Thyroid gland (tissue), 4 donors: ENCODE data around the gene C1orf210. TPM values are rescaled to one million over a fixed set of nuclear protein-coding genes. Genes with fewer than 3 reads are reported as not detected.

Experiments
- DNase-seq, 2 donors: peaks; one replicate each; pipeline ENCODE4 v3.0.0-alpha.2; 2019
- H3K27ac ChIP-seq, 3 donors: fragments of 200-600 bp; sonication (generic); 1 replicate in 2 of 3; 2 replicates in 1 of 3; pipeline ENCODE4 v1.5.1; 2016 to 2019; ENCODE audit warnings: mild to moderate bottlenecking in 1 of 3, moderate library complexity in 1 of 3
- H3K27me3 ChIP-seq: fragments of 200-600 bp; sonication (generic); one replicate; pipeline ENCODE4 v1.5.1; 2019
- H3K36me3 ChIP-seq, 2 donors: fragments of 200-600 bp; sonication (generic); one replicate each; pipeline ENCODE4 v1.5.1; 2016 to 2019
- H3K4me1 ChIP-seq, 2 donors: fragments of 200-600 bp; sonication (generic); one replicate each; pipeline ENCODE4 v1.5.1; 2017 to 2019
- H3K4me3 ChIP-seq, 3 donors: fragments of 200-600 bp; sonication (generic); replicated peaks in 1 of 3; 1 replicate in 2 of 3; 2 replicates in 1 of 3; pipeline ENCODE4 v1.5.1; 2016; ENCODE audit warnings: mild to moderate bottlenecking in 1 of 3
- H3K9me3 ChIP-seq: fragments of 200-600 bp; sonication (generic); one replicate; pipeline ENCODE4 v1.5.1; 2017
- CTCF ChIP-seq, 6 experiments: fragments of 200-600 bp in 3 of 6; fragments of 450-650 bp in 3 of 6; sonication (generic) in 3 of 6; IDR thresholded peaks; one replicate each; pipeline ENCODE4 v1.5.1; 2016 to 2019; ENCODE audit warnings: antibody characterized with exemption in 6 of 6, mild to moderate bottlenecking in 2 of 6, inconsistent platforms in 1 of 6, moderate library complexity in 1 of 6
- POLR2A ChIP-seq, 2 donors: fragments of 450-650 bp; IDR thresholded peaks; one replicate each; pipeline ENCODE4 v1.6.1; 2017; ENCODE audit warnings: antibody characterized with exemption in 2 of 2, mild to moderate bottlenecking in 2 of 2, moderate library complexity in 1 of 2
- WGBS, 2 donors: methylation state at CpG; one replicate each; pipeline ENCODE4 v1.1.5; 2017; 5-methylcytosine and 5-hydroxymethylcytosine counted together
- intact Hi-C: fragments of 100-400 bp; cut with DNase I; formaldehyde crosslinking; loops from one replicate; pipeline ENCODE4 v1.15.1; 2023
- total RNA-seq, 4 donors: library from RNA; depleted of rRNA; stranded (reverse); fragments of >200 nt; gene quantifications; one replicate each; pipeline ENCODE4 v1.2.3, GENCODE V29; 2016

C1orf210 gene
- total RNA-seq, 4 donors from 2014 or later, result 22.7 to 49.7 (median 36.3) TPM

GRCh38 chr1:43235040-43235439 lies 50.3 kb downstream of the C1orf210 start:
- intact Hi-C loops, result loop anchor here (5.0 kb wide), 1 partner anchor 182 kb away; no protein-coding TSS in a partner anchor
- H3K4me1 ChIP-seq, result peaks cover 15 to 21% of the 10 kb centered on the region in 2 donors
- H3K9me3 ChIP-seq, result no peaks in the 10 kb centered on the region
- 87 to 88% methylated on average over 8 of the region's 8 CpGs for WGBS, 2 donors
- no peak overlapping the region for H3K4me3 ChIP-seq
- no peak overlapping the region for H3K27ac ChIP-seq
- no peaks in the 10 kb centered on the region for H3K36me3 ChIP-seq
- no peak for DNase-seq
- TF ChIP-seq CTCF (IDR thresholded peaks at IDR 0.05), result no peak
- no peak for TF ChIP-seq POLR2A (IDR thresholded peaks at IDR 0.05)
- no peaks in the 10 kb centered on the region for H3K27me3 ChIP-seq

- no peaks in the 10 kb centered on the region for H3K9me3 ChIP-seq
- DNase-seq, result no peak
- no peak overlapping the region for H3K27ac ChIP-seq
- H3K27me3 ChIP-seq, result no peaks in the 10 kb centered on the region
- no peak overlapping the region for H3K4me3 ChIP-seq
- no peaks in the 10 kb centered on the region for H3K36me3 ChIP-seq
- TF ChIP-seq CTCF (IDR thresholded peaks at IDR 0.05) (no peak), POLR2A (IDR thresholded peaks at IDR 0.05) (no peak)
- WGBS, 2 donors, result 93 to 96% methylated on average over 13 to 17 of the region's 17 CpGs
- peaks cover 10 to 14% of the 10 kb centered on the region in 2 donors for H3K4me1 ChIP-seq
- intact Hi-C loops, result no loop called here
These were observed 51.1 kb downstream of the C1orf210 start for GRCh38 chr1:43234267-43234666.

GRCh38 chr1:43233631-43234030 lies 51.8 kb downstream of the C1orf210 start:
- no peak overlapping the region for H3K4me3 ChIP-seq
- H3K27me3 ChIP-seq, result no peaks in the 10 kb centered on the region
- no peak for TF ChIP-seq POLR2A (IDR thresholded peaks at IDR 0.05)
- peaks cover 5 to 8% of the 10 kb centered on the region in 2 donors for H3K4me1 ChIP-seq
- no peak overlapping the region for H3K27ac ChIP-seq
- DNase-seq, result no peak
- intact Hi-C loops, result no loop called here
- 92% methylated on average over 5 of the region's 5 CpGs for WGBS, 2 donors
- no peaks in the 10 kb centered on the region for H3K9me3 ChIP-seq
- H3K36me3 ChIP-seq, result no peaks in the 10 kb centered on the region

GRCh38 chr1:43232482-43232881 lies 52.9 kb downstream of the C1orf210 start:
- Histone ChIP-seq H3K27ac (no peak overlapping the region), H3K4me3 (no peak overlapping the region), H3K4me1 (no peaks in the 10 kb centered on the region), H3K9me3 (no peaks in the 10 kb centered on the region), H3K27me3 (no peaks in the 10 kb centered on the region), H3K36me3 (no peaks in the 10 kb centered on the region)
- intact Hi-C loops, result no loop called here
- DNase-seq, result no peak
- 86 to 88% methylated on average over 4 of the region's 4 CpGs for WGBS, 2 donors
- TF ChIP-seq CTCF (IDR thresholded peaks at IDR 0.05) (no peak), POLR2A (IDR thresholded peaks at IDR 0.05) (no peak)

GRCh38 chr1:43232074-43232473 lies 53.3 kb downstream of the C1orf210 start:
- no peaks in the 10 kb centered on the region for H3K9me3 ChIP-seq
- no peak for TF ChIP-seq CTCF (IDR thresholded peaks at IDR 0.05)
- no peak for TF ChIP-seq POLR2A (IDR thresholded peaks at IDR 0.05)
- H3K4me1 ChIP-seq, result no peaks in the 10 kb centered on the region
- WGBS, 2 donors, result 54 to 64% methylated on average over 4 of the region's 4 CpGs
- intact Hi-C loops, result no loop called here
- no peaks in the 10 kb centered on the region for H3K27me3 ChIP-seq
- DNase-seq, result no peak
- H3K4me3 ChIP-seq, result no peak overlapping the region
- no peaks in the 10 kb centered on the region for H3K36me3 ChIP-seq
- no peak overlapping the region for H3K27ac ChIP-seq

Other genes starting within 250 kb of the C1orf210 start
- 10 to 100 TPM; 37.1 to 67.6 (median 53.2) TPM for gene EBNA1BP2, start 113.3 kb downstream of the C1orf210 start, total RNA-seq
- gene CFAP57, start 113.3 kb downstream of the C1orf210 start, total RNA-seq, result 1 to 10 TPM; 2.1 to 5.6 (median 4.1) TPM
- gene TMEM125, start 15.6 kb downstream of the C1orf210 start, total RNA-seq, result 100 to 1,000 TPM in 2 of 4 donors, 10 to 100 TPM in 2; 50.8 to 127 (median 89.8) TPM
- gene TIE1, start 15.4 kb upstream of the C1orf210 start, total RNA-seq, result 10 to 100 TPM; 30.6 to 65.1 (median 47.7) TPM
- gene MPL, start 52.2 kb upstream of the C1orf210 start, total RNA-seq, result under 1 TPM in 2 of 4 donors, not detected in 2; 0.22 to 0.29 TPM
- gene CDC20, start 73.4 kb upstream of the C1orf210 start, total RNA-seq, result 1 to 10 TPM in 3 of 4 donors, under 1 TPM in 1; 0.54 to 3.9 (median 2.2) TPM
- 100 to 1,000 TPM in 2 of 4 donors, 10 to 100 TPM in 2; 70.5 to 117 (median 85.8) TPM for gene ELOVL1, start 82.4 kb upstream of the C1orf210 start, total RNA-seq
- 10 to 100 TPM; 37.7 to 48.6 (median 45.3) TPM for gene MED8, start 104.2 kb upstream of the C1orf210 start, total RNA-seq
- gene SZT2, start 104.3 kb upstream of the C1orf210 start, total RNA-seq, result 100 to 1,000 TPM in 1 of 4 donors, 10 to 100 TPM in 3; 36.1 to 107 (median 58.2) TPM
- gene HYI, start 168.3 kb upstream of the C1orf210 start, total RNA-seq, result 10 to 100 TPM; 50.6 to 92.9 (median 65.6) TPM
- gene PTPRF, start 245.3 kb upstream of the C1orf210 start, total RNA-seq, result 10 to 100 TPM; 53.2 to 80.6 (median 71.7) TPM